ENCODE measurements around the gene CELA2B. TPM values are rescaled to one million over a fixed set of nuclear protein-coding genes. Genes with fewer than 3 reads are reported as not detected.

CELA2B gene
- polyA plus RNA-seq, 2 of the 4 experiments (the other 2 are of a cell fraction) = not detected

- no peak for TF ChIP-seq JUNB (IDR thresholded peaks at IDR 0.05)
- no peak for TF ChIP-seq FOSB (CRISPR knock-in tag; IDR thresholded peaks at IDR 0.05)
- no peak for TF ChIP-seq BHLHE40 (IDR thresholded peaks at IDR 0.05; ENCODE audit: low read depth, low read length)
- TF ChIP-seq CHD4 (IDR thresholded peaks at IDR 0.05; ENCODE audit: borderline replicate concordance) = no peak
- no peak for TF ChIP-seq HES2 (IDR thresholded peaks at IDR 0.05)
- TF ChIP-seq ATOH8 (CRISPR knock-in tag; IDR thresholded peaks at IDR 0.05; ENCODE audit: low read depth) = 0 out of 2 replicates have a peak, but pooled peaks have one; percentile 30
- TF ChIP-seq PBX3 (IDR thresholded peaks at IDR 0.05) = no peak
- TF ChIP-seq ESRRA (IDR thresholded peaks at IDR 0.05; ENCODE audit: borderline replicate concordance, low read length) = no peak
- TF ChIP-seq RAD21 (conservative IDR thresholded peaks at IDR 0.05 in 1 of 2, IDR thresholded peaks at IDR 0.05 in 1 of 2) = peak; percentile 78 to 89
- no peak for TF ChIP-seq SREBF2 (IDR thresholded peaks at IDR 0.05)
- TF ChIP-seq JUN (IDR thresholded peaks at IDR 0.05) = no peak
- no peak for TF ChIP-seq GATA3 (IDR thresholded peaks at IDR 0.05; ENCODE audit: borderline replicate concordance)
- TF ChIP-seq ELK1 (IDR thresholded peaks at IDR 0.05; ENCODE audit: low read depth, low read length) = no peak
- no peak for TF ChIP-seq RFX5 (IDR thresholded peaks at IDR 0.05)
- TF ChIP-seq FOSL2 (IDR thresholded peaks at IDR 0.05) = no peak
- no peak for TF ChIP-seq FOSL2 (CRISPR knock-in tag; IDR thresholded peaks at IDR 0.05)
- no peak; the same call in 1 of the 2 replicates for TF ChIP-seq MAX (IDR thresholded peaks at IDR 0.05)
- no peak for TF ChIP-seq RNF2 (IDR thresholded peaks at IDR 0.05; ENCODE audit: borderline replicate concordance, low read depth)
- no peak for TF ChIP-seq ZFP36 (IDR thresholded peaks at IDR 0.05; ENCODE audit: borderline replicate concordance, partially characterized antibody)
- no peak for TF ChIP-seq NR3C1 (IDR thresholded peaks at IDR 0.05)
- no peak for TF ChIP-seq E2F6 (IDR thresholded peaks at IDR 0.05; ENCODE audit: borderline replicate concordance, low read depth)
- TF ChIP-seq CHD2 (IDR thresholded peaks at IDR 0.05; ENCODE audit: low read length, partially characterized antibody) = no peak
- peak; percentile 72 for TF ChIP-seq CTCF (IDR thresholded peaks at IDR 0.05)
- TF ChIP-seq FOXS1 (CRISPR knock-in tag; IDR thresholded peaks at IDR 0.05) = no peak
- TF ChIP-seq CEBPB (IDR thresholded peaks at IDR 0.05) = no peak
- no peak for TF ChIP-seq POLR2AphosphoS2 (conservative IDR thresholded peaks at IDR 0.05; ENCODE audit: low read length)
- no peak for TF ChIP-seq KDM5A (IDR thresholded peaks at IDR 0.05)
- no peak for TF ChIP-seq MYC (IDR thresholded peaks at IDR 0.05; ENCODE audit: borderline replicate concordance, low read length)
- no peak for TF ChIP-seq TP53 (CRISPR knock-in tag; IDR thresholded peaks at IDR 0.05)
- no peak for TF ChIP-seq POLR2A (IDR thresholded peaks at IDR 0.05; ENCODE audit: low read length)
- no peak for TF ChIP-seq USF2 (IDR thresholded peaks at IDR 0.05)
- TF ChIP-seq CBX8 (IDR thresholded peaks at IDR 0.05) = no peak
- TF ChIP-seq HEYL (CRISPR knock-in tag; IDR thresholded peaks at IDR 0.05) = no peak
- TF ChIP-seq HOXB13 (CRISPR knock-in tag; IDR thresholded peaks at IDR 0.05; ENCODE audit: low read depth) = no peak
- no peak for TF ChIP-seq BCL3 (IDR thresholded peaks at IDR 0.05)
- TF ChIP-seq ZC3H11A (IDR thresholded peaks at IDR 0.05) = no peak
- TF ChIP-seq KDM1A (IDR thresholded peaks at IDR 0.05; ENCODE audit: low read depth) = no peak
These were observed 44.9 kb upstream of the CELA2B start (continued) for GRCh38 chr1:15430787-15431570.

Data from A549 (cell line).